ENCODE data around the gene TRPC4AP.
"Not testable (repeated sequence)": the region's sequence is repeated elsewhere in the genome, so short reads cannot be mapped to it uniquely, and the experiment has no call there.

TRPC4AP gene

GRCh38 chr20:35104685-35105295 is 12.2 kb upstream of the TRPC4AP start:
- no peak for DNase-seq

DNA sequence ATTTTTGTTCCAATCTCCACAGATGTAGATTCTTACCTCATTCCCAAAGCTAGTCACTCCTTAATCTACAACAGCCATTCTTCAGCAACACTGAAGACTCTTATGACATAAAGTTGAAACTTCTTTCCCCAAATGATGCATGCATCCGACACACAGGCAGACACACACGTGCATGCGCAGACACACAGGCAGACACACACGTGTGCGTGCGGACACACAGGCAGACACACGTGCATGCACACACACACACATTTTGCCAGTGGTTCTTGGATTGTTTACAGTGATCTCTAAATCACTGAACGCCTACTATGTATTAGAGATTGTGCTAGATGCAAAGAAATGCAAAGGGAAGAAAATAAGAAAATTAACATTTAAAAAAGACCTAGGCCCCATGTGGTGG is 9.0 kb upstream of the TRPC4AP start:
- DNase-seq, result no peak

GRCh38 chr20:35093267-35093884 is 769 bp upstream of the TRPC4AP start:
- DNase-seq, result no peak

DNA sequence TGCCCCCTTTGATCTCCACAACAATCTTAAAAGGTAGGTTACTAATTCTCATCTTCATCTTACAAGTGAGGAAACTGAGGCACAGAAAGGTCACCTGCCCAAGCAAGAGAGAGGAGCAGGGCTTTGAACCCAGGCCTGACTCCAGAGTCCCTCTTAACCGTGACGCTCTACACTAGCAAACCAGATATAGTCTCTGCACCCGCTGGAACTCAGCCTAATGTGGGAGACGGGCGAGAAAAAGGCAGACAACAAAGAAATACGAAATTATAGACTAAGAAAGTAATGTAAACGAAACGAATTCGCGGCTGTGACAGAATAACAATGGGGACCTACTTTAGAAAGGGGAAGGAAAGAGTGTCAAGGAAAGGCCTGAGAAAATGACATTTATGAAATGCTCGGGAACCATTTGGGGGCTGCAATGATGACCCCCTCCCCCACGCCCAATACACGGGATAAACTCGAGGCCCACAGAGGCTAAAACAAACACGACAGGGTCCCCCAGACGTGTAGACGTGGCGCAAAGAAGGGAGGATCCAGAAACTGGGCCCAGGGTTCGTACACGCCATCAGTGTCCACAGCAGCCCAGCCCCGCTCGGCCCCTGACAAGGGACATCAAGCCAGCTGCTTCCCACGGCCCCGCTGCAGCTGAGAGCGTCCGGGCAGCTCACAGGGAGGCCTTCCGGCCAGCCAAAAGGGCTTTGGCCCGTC is 637 bp downstream of the TRPC4AP start:
- DNase-seq, result no peak

- DNase-seq, result no peak
These were observed 4.1 kb downstream of the TRPC4AP start for GRCh38 chr20:35088231-35089145.

- DNase-seq, result no peak
These were observed 4.8 kb downstream of the TRPC4AP start for GRCh38 chr20:35087791-35088190.

- DNase-seq, result no peak
These were observed 5.3 kb downstream of the TRPC4AP start for GRCh38 chr20:35087355-35087754.

DNA sequence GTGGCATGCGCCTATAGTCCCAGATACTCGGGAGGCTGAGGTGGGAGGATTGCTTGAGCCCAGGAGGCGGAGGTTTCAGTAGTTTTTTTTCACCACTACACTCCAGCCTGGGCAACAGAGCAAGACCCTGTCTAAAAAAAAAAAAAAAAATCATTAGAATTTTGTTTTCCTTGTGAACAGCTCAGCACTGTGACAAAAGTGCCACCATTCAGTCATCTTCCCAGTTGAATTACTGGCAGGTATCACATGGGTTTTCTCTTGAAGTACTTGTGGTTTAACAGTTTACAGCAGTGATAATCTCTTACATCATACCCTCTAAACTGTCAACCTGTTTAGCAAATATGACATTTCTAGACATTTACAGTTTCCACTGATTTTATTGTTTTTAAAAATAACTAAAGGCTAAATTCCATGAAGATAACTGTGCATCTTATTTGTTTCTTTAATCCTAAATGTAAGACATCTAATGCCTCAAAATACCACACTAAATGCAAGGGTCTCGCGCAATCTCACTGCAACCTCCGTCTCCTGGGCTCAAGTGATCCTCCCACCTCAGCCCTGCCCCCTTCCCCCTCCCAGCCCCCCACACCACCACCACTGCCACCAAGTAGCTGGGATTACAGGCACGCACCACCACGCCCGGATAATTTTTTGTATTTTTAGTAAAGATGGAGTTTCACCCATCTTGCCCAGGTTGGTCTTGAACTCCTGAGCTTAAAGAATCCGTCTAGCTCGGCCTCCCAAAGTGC is 7.0 kb downstream of the TRPC4AP start:
- no peak for DNase-seq

DNA sequence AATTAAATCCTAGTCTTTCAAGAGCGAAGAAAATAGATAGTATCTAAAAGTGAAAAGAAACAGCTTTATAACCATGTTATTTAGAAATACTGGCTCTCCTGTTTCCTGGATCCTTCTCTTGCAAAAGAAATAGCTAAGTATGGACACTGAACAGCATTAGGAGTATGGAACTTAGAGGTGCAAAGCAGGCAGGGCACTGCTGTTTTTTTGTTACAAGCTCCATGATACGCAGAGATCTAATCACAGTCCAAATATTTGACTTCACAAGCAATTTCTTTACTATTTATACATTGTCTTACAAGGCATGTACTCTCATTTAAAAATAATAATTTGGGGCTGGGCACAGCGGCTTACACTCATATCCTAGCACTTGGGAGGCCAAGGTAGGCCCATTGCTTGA is 7.6 kb downstream of the TRPC4AP start:
- no peak for DNase-seq

DNA sequence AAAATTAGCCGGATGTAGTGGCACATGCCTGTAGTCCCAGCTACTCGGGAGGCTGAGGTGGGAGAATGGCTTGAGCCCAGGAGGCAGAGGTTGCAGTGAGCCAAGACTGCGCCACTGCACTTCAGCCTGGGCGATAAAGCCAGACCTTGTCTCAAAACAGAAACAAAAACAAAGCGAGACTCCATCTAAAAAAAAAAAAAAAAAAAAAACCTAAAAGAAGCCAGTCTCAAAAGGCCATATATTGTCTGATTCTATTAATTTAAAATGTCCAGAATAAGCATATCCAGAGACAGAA is 12.3 kb downstream of the TRPC4AP start:
- not testable (repeated sequence) for DNase-seq

GRCh38 chr20:35079472-35080347 is 12.9 kb downstream of the TRPC4AP start:
- DNase-seq, result no peak

DNA sequence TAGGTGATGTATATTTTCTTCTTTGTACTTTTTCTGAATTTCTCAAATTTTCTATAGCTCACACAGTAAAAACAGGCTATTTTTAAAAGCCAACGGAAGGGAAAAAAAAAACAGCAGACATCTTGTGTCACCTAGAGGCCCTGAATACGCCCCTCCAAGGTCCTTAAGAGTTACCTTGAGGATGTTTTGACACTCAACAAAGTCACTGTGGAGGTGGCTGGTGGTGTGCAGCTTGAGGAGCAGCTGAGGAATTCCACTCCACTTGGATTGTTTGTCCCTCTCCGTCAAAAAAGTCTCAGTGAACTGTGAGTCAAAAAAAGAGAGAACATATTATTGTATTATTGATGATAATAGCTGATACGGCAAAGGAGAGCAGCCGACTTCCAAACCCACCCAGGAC is 14.7 kb downstream of the TRPC4AP start:
- no peak for DNase-seq

GRCh38 chr20:35077341-35077740 is 15.3 kb downstream of the TRPC4AP start:
- DNase-seq, result no peak

GRCh38 chr20:35071436-35072153 is 21.0 kb downstream of the TRPC4AP start:
- DNase-seq, result not testable (repeated sequence)

GRCh38 chr20:35066194-35066593 is 26.4 kb downstream of the TRPC4AP start:
- no peak for DNase-seq

DNA sequence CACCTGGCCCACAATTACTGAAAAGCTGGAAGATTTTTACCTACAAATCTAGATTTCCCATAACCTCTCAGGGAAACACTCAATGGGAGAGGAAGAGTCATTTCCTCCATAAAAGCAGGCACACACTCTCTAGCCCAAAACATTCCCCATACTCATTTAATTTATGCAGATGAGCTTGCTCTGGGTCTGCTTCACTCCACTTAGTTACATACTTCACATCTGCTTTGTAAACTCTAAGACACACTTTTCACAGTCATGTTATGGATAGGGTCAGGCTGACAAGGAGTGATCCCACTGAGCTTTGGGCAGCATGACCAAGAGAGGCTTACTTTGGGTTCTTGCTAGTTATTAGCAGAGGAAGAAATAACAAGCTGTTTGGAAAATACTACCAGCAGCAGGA is 27.4 kb downstream of the TRPC4AP start:
- DNase-seq, result no peak

DNA sequence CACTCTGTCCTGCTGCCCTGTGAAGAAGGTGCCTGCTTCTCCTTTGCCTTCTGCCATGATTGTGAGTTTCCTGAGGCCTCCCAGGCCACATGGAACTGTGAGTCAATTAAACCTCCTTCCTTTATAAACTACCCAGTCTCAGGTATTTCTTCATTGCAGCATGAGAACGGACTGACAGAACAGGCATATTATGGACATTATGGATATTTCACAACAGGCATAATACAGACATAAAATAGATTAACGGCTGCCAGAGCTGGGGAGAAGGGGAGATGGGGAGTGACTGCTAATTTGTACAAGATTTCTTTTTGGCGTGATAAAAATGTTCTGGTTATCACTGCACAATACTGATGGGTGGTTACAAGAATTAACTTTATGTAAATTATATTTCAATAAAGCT is 29.4 kb downstream of the TRPC4AP start:
- DNase-seq, result no peak

- no peak for DNase-seq
These were observed 30.1 kb downstream of the TRPC4AP start for GRCh38 chr20:35062478-35062877.

DNA sequence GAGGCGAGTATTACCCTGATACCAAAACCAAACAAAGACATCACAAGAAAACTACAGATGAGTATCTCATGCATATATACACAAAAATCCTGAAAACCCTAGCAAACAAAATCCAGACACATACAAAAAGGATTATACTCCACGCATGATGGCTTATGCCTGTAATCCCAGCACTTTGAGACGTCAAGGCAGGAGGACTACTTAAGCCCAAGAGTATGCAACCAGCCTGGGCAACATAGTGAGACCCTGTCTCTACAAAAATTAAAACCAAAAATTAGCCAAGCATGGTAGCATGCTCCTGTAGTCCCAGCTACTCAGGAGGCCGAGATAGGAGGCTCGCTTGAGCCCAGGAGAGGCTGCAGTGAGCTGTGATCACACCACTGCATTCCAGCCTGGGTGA is 32.4 kb downstream of the TRPC4AP start:
- DNase-seq, result no peak

- DNase-seq, result no peak
These were observed 33.0 kb downstream of the TRPC4AP start for GRCh38 chr20:35059612-35060011.

DNA sequence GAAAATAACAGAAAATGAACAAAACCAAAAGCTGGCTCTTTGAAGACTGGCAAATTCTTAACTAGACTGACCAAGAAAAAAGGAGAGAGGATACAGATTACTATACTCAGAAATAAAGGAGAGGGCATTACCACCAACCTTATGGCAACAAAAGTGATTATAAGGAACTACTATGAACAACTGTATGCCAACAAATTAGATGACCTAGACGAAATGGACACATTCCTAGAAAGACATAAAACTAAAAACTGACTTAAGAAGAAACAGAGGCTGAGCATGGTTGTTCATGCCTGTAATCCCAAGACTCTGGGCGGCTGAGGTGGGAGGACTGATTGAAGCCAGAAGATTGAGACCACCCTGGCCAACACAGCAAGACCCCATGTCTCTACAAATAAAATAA is 33.5 kb downstream of the TRPC4AP start:
- DNase-seq, result no peak
